Endothelial cell of umbilical vein (primary cell): ENCODE data around the gene MITF. TPM values are rescaled to one million over a fixed set of nuclear protein-coding genes. Genes with fewer than 3 reads are reported as not detected.

Experiments
- BruUV-seq: library from RNA; stranded (reverse); fragments of 400-500 nt; replicated peaks from 2 replicates; lab custom pipeline; 2021; lab: Mats Ljungman, UMichigan
- CTCF ChIA-PET: fragments of 300-600, 350-600 bp; sonication (Branson Sonifier 250); formaldehyde crosslinking; loops from one replicate; lab custom pipeline; 2021; ENCODE audit warnings: antibody characterized with exemption, inconsistent platforms; lab: Charles Lee
- POLR2A ChIA-PET: fragments of 300-600, 350-600 bp; sonication (Branson Sonifier 250); formaldehyde crosslinking; loops from one replicate; lab custom pipeline; 2021; ENCODE audit warnings: antibody characterized with exemption, inconsistent platforms; lab: Charles Lee
- DNase-seq: peaks from one replicate; pipeline ENCODE4 v3.0.0-alpha.2; 2011; ENCODE audit warnings: low read depth, low spot score
- FAIRE-seq: peaks from 2 replicates; lab custom pipeline; 2011; peaks lifted over from hg19 to GRCh38; lab: Jason Lieb, UNC
- H2AFZ ChIP-seq: 2 replicates; pipeline ENCODE4 v1.6.0; 2012; ENCODE audit warnings: low read depth, low read length, control low read depth, inconsistent platforms
- H3K27ac ChIP-seq: 2 replicates; pipeline ENCODE4 v1.5.1; 2011; ENCODE audit warnings: low read depth, mild to moderate bottlenecking, control low read depth, low read length, moderate library complexity; ENCODE audit not compliant: insufficient read depth
- H3K27me3 ChIP-seq, 2 experiments: 2 replicates each; pipeline versions ENCODE4 v1.6.0 to v1.6.1; 2011; ENCODE audit warnings: low read length in 2 of 2, mixed read lengths in 1 of 2; ENCODE audit not compliant: control insufficient read depth in 2 of 2, insufficient read depth in 2 of 2
- H3K36me3 ChIP-seq, 2 experiments: 2 replicates in 1 of 2; 3 replicates in 1 of 2; pipeline ENCODE4 v1.5.1; 2011; ENCODE audit warnings: low read length in 2 of 2, mild to moderate bottlenecking in 1 of 2, moderate library complexity in 1 of 2; ENCODE audit not compliant: control insufficient read depth in 2 of 2, insufficient read depth in 2 of 2; ENCODE audit errors: extremely low read depth in 1 of 2
- H3K4me1 ChIP-seq: 3 replicates; pipeline ENCODE4 v1.5.1; 2011; ENCODE audit warnings: mild to moderate bottlenecking, low read length; ENCODE audit not compliant: control insufficient read depth, insufficient read depth; ENCODE audit errors: extremely low read depth
- H3K4me2 ChIP-seq: 2 replicates; pipeline ENCODE4 v1.6.1; 2011; ENCODE audit warnings: low read length, control low read depth, mixed read lengths; ENCODE audit not compliant: insufficient read depth
- H3K4me3 ChIP-seq, 3 experiments: fragments of 200-600 bp in 1 of 3; sonication (generic), shearing (Covaris generic) in 1 of 3; replicated peaks in 1 of 3; 2 replicates each; pipeline ENCODE4 v1.5.1; 2011 to 2016; ENCODE audit warnings: control low read depth in 3 of 3, low read length in 3 of 3, mild to moderate bottlenecking in 2 of 3, inconsistent platforms in 1 of 3, low read depth in 1 of 3, moderate library complexity in 1 of 3; ENCODE audit not compliant: insufficient read depth in 1 of 3
- H3K79me2 ChIP-seq: 2 replicates; pipeline ENCODE4 v1.6.0; 2012; ENCODE audit warnings: low read length, inconsistent platforms; ENCODE audit not compliant: control insufficient read depth, insufficient read depth
- H3K9ac ChIP-seq: replicated peaks from 2 replicates; pipeline ENCODE3; 2011; ENCODE audit warnings: low read length, control low read depth; ENCODE audit not compliant: insufficient read depth; ENCODE audit errors: extremely low read depth
- H3K9me1 ChIP-seq: replicated peaks from 3 replicates; pipeline ENCODE4 v1.6.0; 2011; ENCODE audit warnings: mild to moderate bottlenecking, low read length; ENCODE audit not compliant: control insufficient read depth, insufficient read depth; ENCODE audit errors: extremely low read depth
- H3K9me3 ChIP-seq: replicated peaks from 2 replicates; pipeline ENCODE4 v1.5.1; 2012; ENCODE audit warnings: low read length, inconsistent platforms; ENCODE audit not compliant: control insufficient read depth, insufficient read depth
- H4K20me1 ChIP-seq: replicated peaks from 2 replicates; pipeline ENCODE3; 2011; ENCODE audit warnings: mild to moderate bottlenecking, low read length; ENCODE audit not compliant: control insufficient read depth, insufficient read depth; ENCODE audit errors: extremely low read depth
- CTCF ChIP-seq, 2 donors: IDR thresholded peaks; 1 replicate in 1 of 2; 2 replicates in 1 of 2; pipeline ENCODE4 v1.5.1; 2011; ENCODE audit warnings: low read length in 2 of 2, mild to moderate bottlenecking in 2 of 2, moderate library complexity in 2 of 2, control low read depth in 1 of 2, inconsistent platforms in 1 of 2, low read depth in 1 of 2; ENCODE audit not compliant: insufficient read depth in 1 of 2; ENCODE audit errors: extremely low read depth in 1 of 2
- EZH2 ChIP-seq: IDR thresholded peaks from 2 replicates; pipeline ENCODE4 v1.6.1; 2012; ENCODE audit warnings: borderline replicate concordance, low read depth, mild to moderate bottlenecking, moderate library complexity, low read length, inconsistent platforms; ENCODE audit not compliant: severe bottlenecking
- FOS ChIP-seq: IDR thresholded peaks from 2 replicates; pipeline ENCODE4 v1.6.1; 2011; ENCODE audit warnings: mild to moderate bottlenecking, low read length, moderate library complexity, borderline replicate concordance; ENCODE audit not compliant: insufficient read depth
- GATA2 ChIP-seq: IDR thresholded peaks from 2 replicates; pipeline ENCODE4 v1.7.0; 2011; ENCODE audit warnings: low read depth, mild to moderate bottlenecking, moderate library complexity, mixed read lengths, low read length; ENCODE audit not compliant: insufficient read length, insufficient read depth
- JUN ChIP-seq: IDR thresholded peaks from 2 replicates; pipeline ENCODE4 v1.6.1; 2011; ENCODE audit warnings: borderline replicate concordance, low read depth; ENCODE audit not compliant: insufficient read length, insufficient read depth
- MAX ChIP-seq: IDR thresholded peaks from 2 replicates; pipeline ENCODE4 v1.6.1; 2011; ENCODE audit not compliant: insufficient read depth, insufficient read length
- MYC ChIP-seq: IDR thresholded peaks from one replicate; pipeline ENCODE4 v1.6.1; 2011; ENCODE audit warnings: mild to moderate bottlenecking, low read depth, low read length
- POLR2A ChIP-seq: IDR thresholded peaks from 2 replicates; pipeline ENCODE4 v1.6.1; 2012; ENCODE audit warnings: low read depth, mild to moderate bottlenecking, control low read depth, low read length
- POLR2AphosphoS5 ChIP-seq: IDR thresholded peaks from 2 replicates; pipeline ENCODE4 v1.6.1; 2012; ENCODE audit warnings: low read depth, mild to moderate bottlenecking, control low read depth, low read length, moderate library complexity; ENCODE audit not compliant: insufficient read depth
- dilution Hi-C: fragments of 300-500 bp; cut with MboI; formaldehyde crosslinking; loops from one replicate; pipeline ENCODE4 v1.15.0; 2019; ENCODE audit warnings: low sequenced_read_pairs; ENCODE audit not compliant: extremely low pct_ligation_motif_present
- intact Hi-C: fragments of 100-400 bp; cut with micrococcal nuclease; formaldehyde crosslinking; loops from one replicate; pipeline ENCODE4 v1.10.0; 2022
- polyA plus RNA-seq, 4 experiments: library from polyadenylated mRNA; depleted of rRNA in 3 of 4; stranded (reverse) in 3 of 4; unstranded in 1 of 4; fragments of >200 nt; gene quantifications; 2 replicates each; pipeline versions ENCODE4 v1.2.1 to v1.2.3, GENCODE V29; 2011 to 2012; ENCODE audit warnings: missing spikeins in 1 of 4
- total RNA-seq: library from RNA; stranded (reverse); gene quantifications from 2 replicates; pipeline ENCODE4 v1.2.3, GENCODE V29; 2021

The MITF gene
- total and polyA plus RNA-seq, 2 donors (not counting 3 experiments of a cell fraction or from before 2014, with no cell fraction given): 1.6 to 2.5 TPM

GRCh38 chr3:69842789-69843188, 103.5 kb downstream of the MITF start:
- Histone ChIP-seq H4K20me1 (no peaks in the 10 kb centered on the region), H3K4me2 (no peak overlapping the region), H3K27me3 (no peaks in the 10 kb centered on the region), H3K36me3 (no peaks in the 10 kb centered on the region), H3K4me1 (no peaks in the 10 kb centered on the region), H3K9me3 (no peaks in the 10 kb centered on the region), H3K9me1 (no peaks in the 10 kb centered on the region), H3K27ac (no peak overlapping the region), H3K4me3 (no peak overlapping the region), H3K9ac (no peak overlapping the region), H3K79me2 (no peaks in the 10 kb centered on the region), H2AFZ (no peak overlapping the region)
- no TSS peak for BruUV-seq
- DNase-seq: no peak
- ChIA-PET POLR2A (no interaction called here), CTCF (interaction anchor here (1.3 kb wide), 1 partner anchor 13 kb away, joined by 4 read pairs; no protein-coding TSS in a partner anchor)
- dilution Hi-C loops: no loop called here
- TF ChIP-seq MAX: no peak
- TF ChIP-seq POLR2A: no peak
- no peak for TF ChIP-seq CTCF (IDR thresholded peaks at IDR 0.05; ENCODE audit: extremely low read depth in 1 of 2, insufficient read depth in 1 of 2, low read depth in 1 of 2, low read length in 2 of 2)
- no peak for TF ChIP-seq MYC
- no peak for FAIRE-seq
- intact Hi-C loops: no loop called here

- dilution Hi-C loops: no loop called here
- Histone ChIP-seq H3K4me2 (no peak overlapping the region), H3K9me1 (no peaks in the 10 kb centered on the region), H3K9ac (no peak overlapping the region), H3K79me2 (no peaks in the 10 kb centered on the region), H3K27ac (no peak overlapping the region), H3K27me3 (no peaks in the 10 kb centered on the region), H3K4me1 (no peaks in the 10 kb centered on the region), H3K9me3 (no peaks in the 10 kb centered on the region), H4K20me1 (no peaks in the 10 kb centered on the region), H3K36me3 (no peaks in the 10 kb centered on the region), H2AFZ (no peak overlapping the region), H3K4me3 (no peak overlapping the region)
- ChIA-PET CTCF (interaction anchor here (1.2 to 1.5 kb wide), 2 partner anchors 8 to 11 kb away, joined by 4 read pairs; no protein-coding TSS in a partner anchor), POLR2A (no interaction called here)
- intact Hi-C loops: no loop called here
- no peak for FAIRE-seq
- TF ChIP-seq POLR2A (no peak), CTCF (IDR thresholded peaks at IDR 0.05; ENCODE audit: extremely low read depth in 1 of 2, insufficient read depth in 1 of 2, low read depth in 1 of 2, low read length in 2 of 2) (no peak), POLR2AphosphoS5 (no peak), JUN (no peak), MAX (no peak), EZH2 (no peak), MYC (no peak), FOS (no peak), GATA2 (no peak)
- BruUV-seq: no TSS peak
- DNase-seq: no peak
These were observed 105.4 kb downstream of the MITF start for GRCh38 chr3:69844706-69845105.
